Activated CD8-positive, alpha-beta memory T cell treated with anti-CD3 and anti-CD28 coated beads, Interleukin-2, amount 50 U/mL, for 24 hours (primary cell): Measurements from ENCODE around the gene PDE7B.

Source experiments
- DNase-seq: peaks from one replicate; pipeline ENCODE4 v3.0.0-alpha.2; 2020; ENCODE audit errors: extremely low read depth

The PDE7B gene

GRCh38 chr6:136024711-136025110 lies 173.2 kb downstream of the PDE7B start:
- DNase-seq, result no peak

GRCh38 chr6:136025736-136026135 lies 174.2 kb downstream of the PDE7B start:
- DNase-seq, result no peak

- DNase-seq, result no peak
Measured at GRCh38 chr6:136030131-136030530, 178.6 kb downstream of the PDE7B start.

- DNase-seq, result no peak
Measured at GRCh38 chr6:136031982-136032381, 180.5 kb downstream of the PDE7B start.

- DNase-seq, result no peak
Measured at GRCh38 chr6:136033416-136033815, 181.9 kb downstream of the PDE7B start.

GRCh38 chr6:136034422-136034821 lies 182.9 kb downstream of the PDE7B start:
- DNase-seq, result no peak

- no peak for DNase-seq
Measured at GRCh38 chr6:136035378-136036070, 184.0 kb downstream of the PDE7B start.

- no peak for DNase-seq
Measured at GRCh38 chr6:136036071-136036380, 184.5 kb downstream of the PDE7B start.

GRCh38 chr6:136036601-136037000 lies 185.1 kb downstream of the PDE7B start:
- DNase-seq, result no peak

GRCh38 chr6:136037242-136037875 lies 185.9 kb downstream of the PDE7B start:
- no peak for DNase-seq

- no peak for DNase-seq
Measured at GRCh38 chr6:136037876-136038460, 186.5 kb downstream of the PDE7B start.

GRCh38 chr6:136038531-136038930 lies 187.0 kb downstream of the PDE7B start:
- no peak for DNase-seq

- no peak for DNase-seq
Measured at GRCh38 chr6:136039185-136039584, 187.7 kb downstream of the PDE7B start.

GRCh38 chr6:136050475-136050874 lies 199.0 kb downstream of the PDE7B start:
- no peak for DNase-seq

- DNase-seq, result no peak
Measured at GRCh38 chr6:136051140-136051775, 199.8 kb downstream of the PDE7B start.

GRCh38 chr6:136052031-136052430 lies 200.5 kb downstream of the PDE7B start:
- DNase-seq, result no peak

GRCh38 chr6:136058852-136059251 lies 207.4 kb downstream of the PDE7B start:
- no peak for DNase-seq

GRCh38 chr6:136059308-136059707 lies 207.8 kb downstream of the PDE7B start:
- DNase-seq, result no peak

- no peak for DNase-seq
Measured at GRCh38 chr6:136060052-136060451, 208.6 kb downstream of the PDE7B start.

- DNase-seq, result no peak
Measured at GRCh38 chr6:136060759-136061158, 209.3 kb downstream of the PDE7B start.

- no peak for DNase-seq
Measured at GRCh38 chr6:136061701-136062100, 210.2 kb downstream of the PDE7B start.

GRCh38 chr6:136063096-136063495 lies 211.6 kb downstream of the PDE7B start:
- DNase-seq, result no peak

GRCh38 chr6:136066005-136066404 lies 214.5 kb downstream of the PDE7B start:
- DNase-seq, result no peak
